Chondrocyte (in vitro differentiated cells): ENCODE results near the gene UNC13C. TPM values are rescaled to one million over a fixed set of nuclear protein-coding genes. Genes with fewer than 3 reads are reported as not detected.

Experiments
- DNase-seq: peaks from one replicate; pipeline ENCODE4 v3.0.0; 2021; ENCODE audit warnings: mixed read lengths, low spot score
- H3K27ac Mint-ChIP-seq: one replicate; pipeline ENCODE4 v1.8.0; 2021; ENCODE audit warnings: mild to moderate bottlenecking, moderate library complexity, mixed read lengths; ENCODE audit not compliant: unreplicated experiment
- H3K27me3 Mint-ChIP-seq: 2 replicates; pipeline ENCODE4 v1.8.0; 2021; ENCODE audit warnings: low read depth, mixed read lengths
- H3K36me3 Mint-ChIP-seq: 2 replicates; pipeline ENCODE4 v1.8.0; 2021; ENCODE audit warnings: low read depth, mixed read lengths
- H3K4me1 Mint-ChIP-seq: 2 replicates; pipeline ENCODE4 v1.8.0; 2021; ENCODE audit warnings: low read depth, mild to moderate bottlenecking, mixed read lengths
- H3K4me3 Mint-ChIP-seq: one replicate; pipeline ENCODE4 v1.8.0; 2021; ENCODE audit warnings: mild to moderate bottlenecking, moderate library complexity, mixed read lengths; ENCODE audit not compliant: unreplicated experiment
- H3K9me3 Mint-ChIP-seq: 2 replicates; pipeline ENCODE4 v1.8.0; 2021; ENCODE audit warnings: low read depth, mixed read lengths
- CTCF ChIP-seq: fragments of 200-600 bp; sonication (generic); IDR thresholded peaks from 2 replicates; pipeline ENCODE4 v1.5.0; 2021; ENCODE audit warnings: antibody characterized with exemption, mild to moderate bottlenecking, moderate library complexity
- total RNA-seq: library from RNA; stranded (reverse); gene quantifications from 3 replicates; pipeline ENCODE4 v1.2.1, GENCODE V29; 2021

Gene UNC13C
- total RNA-seq, 1 donor from 2014 or later, result 0.15 TPM

DNA sequence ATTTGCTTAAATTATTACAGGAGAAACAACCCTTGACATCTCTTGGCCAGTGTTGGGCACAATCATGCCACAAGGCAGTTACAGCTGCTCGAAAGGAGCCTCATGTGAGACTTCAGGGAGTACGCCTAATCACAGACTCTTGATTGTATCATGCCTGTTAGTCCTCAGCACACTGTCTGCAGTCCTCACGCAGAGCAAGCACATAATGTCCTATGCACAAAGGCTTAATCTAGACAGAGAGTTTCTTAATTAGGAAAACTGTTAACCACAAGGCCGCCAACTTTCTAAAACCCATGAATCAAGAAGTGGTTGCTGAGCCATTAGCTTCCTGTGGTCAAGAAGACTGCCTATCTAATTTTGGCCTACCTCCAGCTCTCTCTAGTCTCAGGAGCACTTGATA is 172.0 kb downstream of the UNC13C start:
- H3K4me3 Mint-ChIP-seq, result no peak overlapping the region
- no peak overlapping the region for H3K27ac Mint-ChIP-seq
- H3K36me3 Mint-ChIP-seq, result no peaks in the 10 kb centered on the region
- H3K9me3 Mint-ChIP-seq, result peaks cover 4% of the 10 kb centered on the region
- H3K27me3 Mint-ChIP-seq, result no peaks in the 10 kb centered on the region
- TF ChIP-seq CTCF, result no peak
- no peak for DNase-seq
- peaks cover 12% of the 10 kb centered on the region for H3K4me1 Mint-ChIP-seq

DNA sequence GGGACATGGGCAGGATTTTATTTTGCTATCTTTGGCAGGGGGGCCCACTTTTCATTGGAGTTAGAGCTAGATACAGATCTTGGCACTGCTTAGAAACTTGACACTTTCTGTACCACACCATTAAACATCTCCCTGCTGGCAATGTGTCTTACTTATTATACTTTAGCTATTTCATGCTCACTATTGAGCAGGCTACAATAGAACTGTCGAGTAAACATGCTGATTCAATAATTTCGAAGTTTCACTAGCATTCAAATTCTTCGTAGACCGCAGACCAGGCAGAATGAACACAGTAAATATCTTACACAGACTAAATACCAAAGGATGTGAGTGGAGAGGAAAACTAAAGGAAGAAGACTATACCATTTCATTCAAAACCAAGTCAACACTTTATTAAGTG is 180.8 kb downstream of the UNC13C start:
- TF ChIP-seq CTCF, result no peak
- no peaks in the 10 kb centered on the region for H3K36me3 Mint-ChIP-seq
- H3K27ac Mint-ChIP-seq, result no peak overlapping the region
- H3K4me1 Mint-ChIP-seq, result no peaks in the 10 kb centered on the region
- H3K27me3 Mint-ChIP-seq, result no peaks in the 10 kb centered on the region
- H3K4me3 Mint-ChIP-seq, result no peak overlapping the region
- H3K9me3 Mint-ChIP-seq, result peaks cover 2% of the 10 kb centered on the region
- DNase-seq, result no peak

DNA sequence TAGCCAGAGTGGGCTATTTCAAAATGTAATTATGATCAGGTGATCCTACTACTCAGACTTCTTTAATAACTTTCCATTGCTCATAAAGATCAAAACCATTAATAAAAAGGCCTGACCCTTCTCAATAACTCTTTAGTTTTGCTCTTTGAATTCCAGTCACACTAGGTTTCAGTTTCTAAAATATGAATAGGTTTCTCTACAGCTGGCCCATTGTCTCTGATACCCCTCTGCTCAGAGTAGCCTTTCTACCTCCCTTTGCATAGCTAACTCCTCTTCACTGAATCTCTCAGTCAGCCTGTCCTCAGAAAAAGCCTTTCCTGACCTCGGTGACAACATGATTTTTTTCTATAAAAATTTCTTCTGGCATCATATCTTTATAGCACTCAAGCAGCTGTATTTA is 209.1 kb downstream of the UNC13C start:
- no peaks in the 10 kb centered on the region for H3K4me1 Mint-ChIP-seq
- H3K27ac Mint-ChIP-seq, result no peak overlapping the region
- H3K27me3 Mint-ChIP-seq, result no peaks in the 10 kb centered on the region
- DNase-seq, result no peak
- H3K36me3 Mint-ChIP-seq, result no peaks in the 10 kb centered on the region
- H3K4me3 Mint-ChIP-seq, result no peak overlapping the region
- H3K9me3 Mint-ChIP-seq, result peaks cover 2% of the 10 kb centered on the region
- TF ChIP-seq CTCF, result no peak

DNA sequence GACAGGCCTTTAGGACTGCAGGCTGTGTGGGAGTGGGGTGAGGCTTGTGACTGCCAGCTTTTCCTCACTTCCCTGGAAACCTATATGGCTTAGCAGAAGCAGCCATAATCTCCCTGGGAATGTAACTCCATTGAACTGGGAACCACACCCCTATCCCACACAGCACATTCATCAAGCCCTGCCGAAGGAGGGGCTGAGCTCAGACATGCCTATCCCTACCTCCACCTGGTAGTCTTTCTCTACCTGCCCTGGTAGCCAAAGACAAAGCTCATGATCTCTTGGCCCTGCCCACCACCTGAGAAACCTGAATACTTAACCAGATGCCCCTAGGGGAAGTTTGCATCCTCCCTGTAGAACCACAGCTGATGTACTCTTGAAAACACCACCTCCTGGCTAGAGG is 219.8 kb downstream of the UNC13C start:
- no peak overlapping the region for H3K4me3 Mint-ChIP-seq
- H3K4me1 Mint-ChIP-seq, result no peaks in the 10 kb centered on the region
- H3K27ac Mint-ChIP-seq, result no peak overlapping the region
- H3K27me3 Mint-ChIP-seq, result no peaks in the 10 kb centered on the region
- H3K36me3 Mint-ChIP-seq, result peaks cover 3% of the 10 kb centered on the region
- peaks cover 43% of the 10 kb centered on the region for H3K9me3 Mint-ChIP-seq
- no peak for TF ChIP-seq CTCF
- no peak for DNase-seq

DNA sequence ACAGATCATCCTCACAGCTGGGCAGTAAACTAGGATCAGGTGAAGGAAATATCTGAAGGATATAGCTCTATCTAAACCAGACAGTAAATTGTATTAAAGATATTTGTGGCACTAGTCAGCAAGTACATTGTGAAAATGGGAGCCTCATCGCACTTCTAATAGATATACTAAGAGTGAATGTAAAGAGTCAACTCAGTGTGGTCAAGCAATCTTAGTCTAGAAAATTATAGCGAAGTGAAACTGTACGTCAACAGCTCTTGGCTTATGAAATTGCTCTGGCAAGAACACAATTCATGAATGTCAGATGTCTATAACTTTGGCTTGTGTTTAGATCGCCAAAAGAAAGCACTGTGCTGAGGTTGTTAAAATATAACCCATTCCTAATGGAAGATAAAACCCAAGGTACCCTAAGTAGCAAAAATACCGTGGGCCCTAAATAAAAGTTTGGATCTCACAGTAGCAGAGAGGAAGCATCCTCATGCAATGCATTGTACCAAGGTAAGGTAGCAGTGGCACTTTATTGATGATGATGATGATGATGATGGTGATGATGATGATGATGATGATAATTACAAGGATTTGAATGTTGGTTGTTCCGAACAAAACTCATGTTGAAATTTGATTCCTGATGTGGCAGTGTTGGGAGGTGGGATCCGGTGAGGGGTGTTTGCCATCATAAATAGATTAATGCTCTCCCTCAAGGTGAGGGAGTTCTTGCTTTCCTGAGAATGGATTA is 228.5 kb downstream of the UNC13C start:
- no peak for DNase-seq
- peaks cover 3% of the 10 kb centered on the region for H3K36me3 Mint-ChIP-seq
- peaks cover 16% of the 10 kb centered on the region for H3K9me3 Mint-ChIP-seq
- H3K27me3 Mint-ChIP-seq, result peaks cover 4% of the 10 kb centered on the region
- H3K4me1 Mint-ChIP-seq, result no peaks in the 10 kb centered on the region
- no peak overlapping the region for H3K4me3 Mint-ChIP-seq
- TF ChIP-seq CTCF, result no peak
- no peak overlapping the region for H3K27ac Mint-ChIP-seq
